HFF-Myc (cell line): ENCODE measurements around the gene MXRA7.

Experiments
- DNase-seq: peaks from one replicate; pipeline ENCODE4 v3.0.0-alpha.2; 2011; ENCODE audit warnings: low read depth; ENCODE audit errors: extremely low read depth
- H3K4me3 ChIP-seq: replicated peaks from 2 replicates; pipeline ENCODE4 v1.5.1; 2011; ENCODE audit warnings: low read depth, mild to moderate bottlenecking, control low read depth, low read length
- TF ChIP-seq, protein P1 (sequence below): IDR thresholded peaks from 2 replicates; pipeline ENCODE4 v1.5.1; 2012; ENCODE audit warnings: mild to moderate bottlenecking, low read depth, low read length, control low read depth; ENCODE audit errors: missing control alignments

The MXRA7 gene

DNA sequence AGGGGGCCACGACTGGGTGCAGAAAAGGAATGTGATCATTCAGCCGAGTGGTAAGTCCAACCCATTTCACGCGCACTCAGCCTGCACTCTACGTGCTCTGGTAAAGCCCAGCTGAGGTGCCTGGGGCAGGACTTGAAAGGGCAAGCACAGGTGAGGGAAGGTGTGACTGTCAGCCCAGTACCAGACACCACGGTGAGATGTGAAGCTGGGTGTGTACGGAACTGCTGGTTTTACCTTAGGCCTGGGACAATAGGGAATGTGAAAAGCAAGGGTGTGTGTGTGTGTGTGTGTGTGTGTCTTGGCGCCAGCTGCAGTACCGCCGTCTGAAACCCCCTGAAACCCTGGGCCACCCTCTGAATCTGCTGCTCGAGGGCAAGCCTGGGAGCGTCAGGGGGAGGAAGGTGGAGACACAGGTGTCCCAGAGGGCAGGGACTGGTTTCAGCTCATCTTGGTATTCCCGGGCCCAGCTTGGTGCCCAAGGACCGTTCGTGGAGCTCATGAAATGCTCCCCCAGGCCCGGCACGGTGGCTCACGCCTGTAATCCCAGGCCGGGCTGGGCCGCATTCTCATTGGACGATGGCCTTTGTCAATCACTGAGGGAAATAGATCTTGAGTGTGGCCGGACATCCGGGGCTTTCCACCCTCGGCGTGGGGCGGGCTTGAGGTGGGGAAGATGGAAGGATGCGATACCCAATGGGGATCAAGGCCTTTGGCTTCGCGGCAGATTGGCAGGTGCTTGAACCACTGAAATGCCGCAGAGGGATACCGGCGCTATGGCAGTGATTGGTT, 39.4 kb downstream of the MXRA7 start:
- DNase-seq = peak; percentile 100
- peak overlapping the region; percentile 74 for H3K4me3 ChIP-seq
- TF ChIP-seq, protein P1, sequence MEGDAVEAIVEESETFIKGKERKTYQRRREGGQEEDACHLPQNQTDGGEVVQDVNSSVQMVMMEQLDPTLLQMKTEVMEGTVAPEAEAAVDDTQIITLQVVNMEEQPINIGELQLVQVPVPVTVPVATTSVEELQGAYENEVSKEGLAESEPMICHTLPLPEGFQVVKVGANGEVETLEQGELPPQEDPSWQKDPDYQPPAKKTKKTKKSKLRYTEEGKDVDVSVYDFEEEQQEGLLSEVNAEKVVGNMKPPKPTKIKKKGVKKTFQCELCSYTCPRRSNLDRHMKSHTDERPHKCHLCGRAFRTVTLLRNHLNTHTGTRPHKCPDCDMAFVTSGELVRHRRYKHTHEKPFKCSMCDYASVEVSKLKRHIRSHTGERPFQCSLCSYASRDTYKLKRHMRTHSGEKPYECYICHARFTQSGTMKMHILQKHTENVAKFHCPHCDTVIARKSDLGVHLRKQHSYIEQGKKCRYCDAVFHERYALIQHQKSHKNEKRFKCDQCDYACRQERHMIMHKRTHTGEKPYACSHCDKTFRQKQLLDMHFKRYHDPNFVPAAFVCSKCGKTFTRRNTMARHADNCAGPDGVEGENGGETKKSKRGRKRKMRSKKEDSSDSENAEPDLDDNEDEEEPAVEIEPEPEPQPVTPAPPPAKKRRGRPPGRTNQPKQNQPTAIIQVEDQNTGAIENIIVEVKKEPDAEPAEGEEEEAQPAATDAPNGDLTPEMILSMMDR = no peak

DNA sequence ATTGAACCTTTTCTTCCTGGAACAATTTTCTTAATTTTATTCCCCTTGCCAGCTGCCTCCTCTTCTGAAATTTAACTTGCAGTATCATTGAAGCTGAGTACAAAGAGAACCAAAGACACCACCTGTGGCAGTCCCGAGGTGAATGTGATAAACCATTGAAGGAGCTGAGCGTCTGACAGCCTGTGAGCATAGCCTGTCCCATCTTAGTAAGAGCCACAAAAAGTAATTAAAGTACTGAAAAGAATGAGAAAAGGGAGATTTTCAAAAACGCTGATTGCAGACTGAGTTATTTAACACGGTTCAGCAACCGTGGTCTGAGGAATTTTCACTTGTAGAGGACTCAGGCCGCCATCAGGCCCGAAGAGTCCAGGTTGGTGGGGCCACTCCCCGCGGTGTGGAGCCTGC, 40.0 kb downstream of the MXRA7 start:
- DNase-seq = no peak
- H3K4me3 ChIP-seq = no peak overlapping the region

DNA sequence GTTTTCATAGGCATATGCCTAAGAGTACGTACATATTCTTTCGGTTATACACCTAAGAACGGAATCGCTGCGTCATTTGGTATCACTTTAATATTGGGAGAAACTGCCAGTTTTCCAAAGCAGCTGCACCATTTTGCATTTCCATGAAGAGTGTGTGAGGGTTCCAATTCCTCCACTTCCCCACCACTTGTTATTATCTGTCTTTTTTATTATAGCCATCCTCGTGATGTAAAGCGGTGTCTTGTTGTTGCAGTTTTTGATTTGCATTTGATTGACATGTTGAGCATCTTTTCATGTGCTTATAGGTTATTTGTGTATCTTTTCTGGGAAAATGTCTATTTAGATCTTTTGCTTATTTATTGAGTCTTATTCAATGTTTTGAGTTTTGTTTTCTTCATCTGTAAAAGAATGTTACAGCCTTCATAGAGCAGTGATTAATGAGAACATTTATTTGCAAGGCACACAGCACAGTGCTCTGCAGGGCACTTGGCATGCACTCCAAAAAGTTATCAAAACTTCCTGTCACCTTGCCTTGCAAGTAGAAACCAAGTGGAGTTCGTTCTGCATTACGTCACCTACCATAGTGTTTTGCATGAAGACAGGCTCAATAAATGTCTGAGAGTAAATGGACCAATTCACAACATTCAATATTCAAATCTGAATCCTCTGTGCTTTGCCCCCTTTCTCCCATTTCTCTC, 40.6 kb downstream of the MXRA7 start:
- TF ChIP-seq, protein P1 = no peak
- DNase-seq = no peak
- no peak overlapping the region for H3K4me3 ChIP-seq

More for the DNA sequence above, 40.0 kb downstream of the MXRA7 start:
- TF ChIP-seq, protein P1 = no peak

DNA sequence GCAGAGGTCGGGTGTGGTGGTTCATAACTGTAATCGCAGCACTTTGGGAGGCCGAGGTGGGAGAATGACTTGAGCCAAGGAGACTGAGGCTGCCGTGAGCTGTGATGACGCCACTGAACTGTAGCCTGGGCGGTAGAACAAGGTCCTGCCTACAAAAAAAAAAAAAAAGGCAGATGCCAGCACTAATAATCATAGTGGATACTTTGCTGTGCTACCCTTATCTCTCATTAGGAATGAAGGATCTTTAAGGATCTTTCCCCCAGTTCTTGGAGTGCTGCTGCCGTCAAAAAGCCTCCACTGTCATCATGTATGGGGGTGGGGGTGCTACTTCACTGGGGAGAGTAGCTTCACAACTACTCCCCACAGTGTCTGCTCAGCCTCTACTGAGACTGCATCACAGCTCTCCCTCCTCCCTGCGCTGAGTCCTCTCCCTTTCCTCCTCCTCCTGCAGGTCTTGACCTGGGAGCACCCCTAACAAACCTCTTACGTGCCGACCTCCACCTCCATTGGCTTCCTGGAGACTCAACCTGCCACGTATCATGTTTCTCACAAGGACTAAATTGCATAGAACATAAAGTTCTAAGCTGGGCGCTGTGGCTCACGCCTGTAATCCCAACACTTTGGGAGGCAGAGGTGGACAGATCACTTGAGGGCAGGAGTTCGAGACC, 42.8 kb downstream of the MXRA7 start:
- H3K4me3 ChIP-seq = no peak overlapping the region
- TF ChIP-seq, protein P1 = no peak
- no peak for DNase-seq

DNA sequence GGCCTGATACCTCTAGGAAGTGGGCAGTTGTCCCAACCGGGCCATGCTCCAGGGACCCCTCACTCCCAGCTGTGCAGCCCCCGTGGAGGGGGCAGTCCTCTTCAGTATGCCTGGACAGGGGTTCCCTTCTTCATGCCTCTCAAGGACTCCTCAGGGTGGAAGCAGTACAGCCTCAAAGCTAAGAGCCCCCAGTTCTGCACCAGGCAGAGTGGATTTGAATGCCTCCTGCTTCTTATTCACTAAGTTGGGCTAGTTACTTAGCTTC, 43.3 kb downstream of the MXRA7 start:
- no peak for DNase-seq
- TF ChIP-seq, protein P1 = no peak
- H3K4me3 ChIP-seq = no peak overlapping the region

DNA sequence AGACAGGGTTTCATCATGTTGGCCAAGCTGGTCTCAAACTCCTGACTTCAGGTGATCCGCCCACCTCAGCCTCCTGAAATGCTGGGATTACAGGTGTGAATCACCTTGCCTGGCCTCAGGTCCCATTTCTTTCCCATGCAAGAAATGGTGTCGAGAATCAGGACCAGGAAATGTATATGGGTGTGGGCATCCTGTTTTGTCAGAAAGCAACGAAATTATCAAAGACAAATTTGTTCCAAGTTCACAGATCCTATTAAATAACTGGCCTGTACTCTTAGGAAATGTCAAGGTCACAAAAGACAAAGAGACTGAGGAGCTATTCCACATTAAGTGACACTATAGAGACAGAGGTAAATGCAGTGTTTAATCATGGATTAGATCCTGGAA, 50.1 kb downstream of the MXRA7 start:
- TF ChIP-seq, protein P1 = no peak
- no peak for DNase-seq
- H3K4me3 ChIP-seq = no peak overlapping the region
